ENCODE measurements around the gene RNF166. TPM values are rescaled to one million over a fixed set of nuclear protein-coding genes. Genes with fewer than 3 reads are reported as not detected.

RNF166 gene
- total RNA-seq, 1 experiment from 2014 or later = 26.5 TPM

- H3T11ph ChIP-seq (ENCODE audit: low read length) = no peak overlapping the region
- H4K5ac ChIP-seq (ENCODE audit: insufficient read length, low read depth, low read length) = no peak overlapping the region
- H3K23ac ChIP-seq (ENCODE audit: insufficient read length, low read depth, low read length) = no peak overlapping the region
- DNase-seq = no peak
- peaks cover 1% of the 10 kb centered on the region for H3K23me2 ChIP-seq (ENCODE audit: insufficient read length, low read depth, low read length, poor library complexity, severe bottlenecking)
- Mint-ChIP-seq H3K27me3 (ENCODE audit: low read depth) (no peaks in the 10 kb centered on the region), H3K27ac (peak overlapping the region in 2 of 3 experiments; percentile 34 to 65; a peak in 1 of 7 replicates), H3K36me3 (ENCODE audit: insufficient read depth in 1 of 3, low read depth in 3 of 3) (peaks cover 9 to 34% (median 30%) of the 10 kb centered on the region in 3 experiments; a peak in 6 of 7 replicates), H3K9me3 (no peaks in the 10 kb centered on the region), H3K4me3 (no peak overlapping the region), H3K4me1 (peaks cover 5 to 11% of the 10 kb centered on the region in 2 experiments)
- H4K20me1 ChIP-seq (ENCODE audit: control insufficient read depth, insufficient read depth, insufficient read length) = no peaks in the 10 kb centered on the region
- no peaks in the 10 kb centered on the region for H3K9me3 ChIP-seq (ENCODE audit: control insufficient read depth, low read depth, low read length)
- no peak overlapping the region for H2AFZ ChIP-seq (ENCODE audit: low read length)
- WGBS (ENCODE audit: extremely low coverage, insufficient read length, low lambda C conversion rate) = no CpG with 5 or more reads among the region's 25 CpGs
- H3K14ac ChIP-seq (ENCODE audit: insufficient read depth, low read length) = no peak overlapping the region; the same call in 1 of the 2 replicates
- no peak overlapping the region for H3K27ac ChIP-seq (ENCODE audit: insufficient read length, low read depth, low read length)
- H3K79me2 ChIP-seq (ENCODE audit: insufficient read depth, low read length) = peaks cover 16% of the 10 kb centered on the region; the same call in 1 of the 2 replicates
- no peak for TF ChIP-seq CTCF (conservative IDR thresholded peaks at IDR 0.05)
- H3K4me1 ChIP-seq (ENCODE audit: insufficient read depth, low read length) = peaks cover 1% of the 10 kb centered on the region; the same call in 1 of the 2 replicates
- no peak overlapping the region for H4K8ac ChIP-seq (replicated peaks; ENCODE audit: insufficient read length, low read depth, low read length)
- no peak overlapping the region for H3K9ac ChIP-seq (ENCODE audit: extremely low read depth, insufficient read length, low read length)
- no peak overlapping the region for H2BK5ac ChIP-seq (ENCODE audit: insufficient read length, low read length)
- H3K4me2 ChIP-seq (ENCODE audit: insufficient read depth, insufficient read length, low read length) = no peak overlapping the region
- H3K56ac ChIP-seq (ENCODE audit: insufficient read length, low read depth, low read length) = no peak overlapping the region
- no peaks in the 10 kb centered on the region for H3K27me3 ChIP-seq (ENCODE audit: insufficient read depth, low read length)
- no peak overlapping the region for H3K4ac ChIP-seq (ENCODE audit: low read depth, low read length)
- H2BK20ac ChIP-seq (ENCODE audit: low read depth, low read length, poor library complexity, severe bottlenecking) = no peak overlapping the region
- no peak overlapping the region for H2AK5ac ChIP-seq (ENCODE audit: insufficient read length, low read length)
- no peak overlapping the region for H3K18ac ChIP-seq (ENCODE audit: insufficient read length, low read depth, low read length)
- peaks cover 3% of the 10 kb centered on the region for H3K79me1 ChIP-seq (ENCODE audit: insufficient read depth, low read depth, low read length, poor library complexity, severe bottlenecking)
- no peak overlapping the region for H2BK120ac ChIP-seq (ENCODE audit: low read depth, low read length, poor library complexity, severe bottlenecking)
- no peak overlapping the region for H4K91ac ChIP-seq (ENCODE audit: insufficient read length, low read depth, low read length)
- no peak overlapping the region for H2BK15ac ChIP-seq (ENCODE audit: low read depth, low read length)
- no peak overlapping the region for H2BK12ac ChIP-seq (ENCODE audit: insufficient read length, low read depth, low read length)
Observed at GRCh38 chr16:88656291-88656980, 49.8 kb downstream of the RNF166 start.

Data from H9 (cell line).